OCI-M1 (cell line): ENCODE measurements around the gene ZDHHC11.
"Not testable (repeated sequence)": the region's sequence is repeated elsewhere in the genome, so short reads cannot be mapped to it uniquely, and the experiment has no call there.

ENCODE experiments used
- DNase-seq: peaks from one replicate; lab custom pipeline; 2025; lab: John Stamatoyannopoulos, UW

ZDHHC11 gene

DNA sequence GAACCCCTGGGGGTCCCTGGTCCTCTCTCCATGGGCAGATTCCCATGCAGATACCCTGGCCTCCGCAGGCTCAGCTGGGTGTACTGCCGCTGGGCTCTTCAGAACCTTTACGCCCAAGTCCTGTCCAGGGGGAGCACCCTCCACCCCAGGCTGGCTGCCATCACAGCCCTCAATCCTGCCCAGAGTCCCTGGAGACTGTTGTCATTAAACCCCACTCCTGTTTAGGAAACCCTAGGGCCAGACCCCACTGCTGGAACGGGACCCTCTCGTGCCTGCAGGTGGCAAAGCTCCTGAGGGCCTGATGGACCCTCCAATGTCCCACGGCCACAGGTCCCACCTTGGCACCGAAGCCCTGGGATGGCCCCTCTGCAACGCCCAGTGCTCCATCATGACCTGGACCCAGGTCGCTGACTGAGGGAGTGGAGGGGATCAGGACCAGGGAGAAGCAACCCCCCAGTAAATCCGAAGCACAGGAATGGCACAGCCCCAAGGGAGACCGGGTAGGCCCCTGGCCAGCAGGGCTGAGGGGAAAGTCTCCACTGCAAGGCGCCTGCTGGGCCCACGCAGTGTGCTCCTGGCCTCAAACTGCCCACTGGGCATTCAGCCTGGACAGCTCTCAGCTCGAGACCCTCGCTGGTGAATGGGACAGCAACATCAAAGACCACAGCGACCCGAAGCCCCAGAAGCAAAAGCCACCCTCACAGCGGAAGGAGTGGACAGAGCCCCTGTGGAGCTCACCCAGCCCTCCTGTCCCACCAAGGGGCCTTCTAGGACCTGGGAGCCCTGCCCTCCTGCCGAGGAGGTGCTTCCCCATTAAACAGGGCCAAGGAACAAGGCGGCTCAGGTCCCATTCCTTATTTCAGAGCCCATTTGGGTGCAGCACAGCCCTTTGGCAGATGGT, 74.6 kb downstream of the ZDHHC11 start:
- no peak for DNase-seq

DNA sequence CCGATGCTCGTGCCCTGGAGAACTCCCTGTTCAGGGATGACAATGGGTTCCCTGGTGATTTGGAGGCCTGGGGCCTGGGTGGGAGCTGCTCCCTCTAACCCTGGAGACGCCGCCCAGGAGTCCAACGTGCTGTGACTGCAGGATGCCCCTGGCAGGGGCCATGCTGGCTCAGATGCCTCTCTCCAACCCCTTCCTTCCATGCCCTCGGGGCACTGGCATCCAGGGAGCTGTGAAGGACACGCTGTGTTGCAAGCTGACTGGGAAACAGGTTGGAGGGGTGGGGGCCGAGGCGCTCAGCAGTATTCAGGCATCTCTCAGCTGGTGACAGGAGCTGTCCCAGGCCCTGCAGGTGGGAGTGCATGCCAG, 75.2 kb downstream of the ZDHHC11 start:
- not testable (repeated sequence) for DNase-seq

GRCh38 chr5:774854-775505, 75.8 kb downstream of the ZDHHC11 start:
- DNase-seq: not testable (repeated sequence)

- DNase-seq: not testable (repeated sequence)
Measured at GRCh38 chr5:774304-774703, 76.5 kb downstream of the ZDHHC11 start.

DNA sequence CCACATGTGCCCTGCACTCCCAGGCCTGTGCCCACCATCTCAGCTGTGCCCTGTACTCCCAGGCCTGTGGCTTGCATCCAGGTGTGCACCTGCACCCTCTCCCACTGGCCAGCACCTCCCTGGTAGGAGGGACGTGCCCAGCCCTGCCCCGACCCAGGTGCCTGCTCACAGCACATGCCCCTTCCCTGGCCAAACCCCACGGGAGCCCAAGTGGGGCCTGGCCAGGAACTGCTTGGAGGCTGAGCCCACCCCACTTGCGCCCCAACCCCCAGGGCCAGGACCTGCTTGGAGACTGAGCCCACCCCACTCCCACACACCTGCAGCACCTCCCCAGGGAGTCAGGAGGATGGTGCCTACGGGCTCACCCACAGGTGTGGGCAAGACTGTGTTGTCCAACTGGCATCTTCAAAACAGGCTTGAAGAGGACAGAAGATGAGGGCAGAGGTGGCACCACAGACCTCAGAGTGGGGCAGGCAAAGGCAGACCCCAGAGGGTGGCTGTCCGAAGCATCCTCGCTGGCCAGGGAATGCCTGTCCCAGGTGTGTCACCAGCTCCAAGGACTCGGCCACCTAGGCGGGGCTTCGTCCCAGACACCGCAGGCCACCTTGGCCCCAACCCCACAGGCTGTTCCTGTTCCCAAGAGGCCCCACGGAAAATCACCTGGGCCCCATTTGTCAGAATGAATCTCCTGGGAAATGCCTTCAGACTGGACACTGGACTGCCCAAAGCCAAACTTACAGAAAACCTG, 77.1 kb downstream of the ZDHHC11 start:
- no peak for DNase-seq

DNA sequence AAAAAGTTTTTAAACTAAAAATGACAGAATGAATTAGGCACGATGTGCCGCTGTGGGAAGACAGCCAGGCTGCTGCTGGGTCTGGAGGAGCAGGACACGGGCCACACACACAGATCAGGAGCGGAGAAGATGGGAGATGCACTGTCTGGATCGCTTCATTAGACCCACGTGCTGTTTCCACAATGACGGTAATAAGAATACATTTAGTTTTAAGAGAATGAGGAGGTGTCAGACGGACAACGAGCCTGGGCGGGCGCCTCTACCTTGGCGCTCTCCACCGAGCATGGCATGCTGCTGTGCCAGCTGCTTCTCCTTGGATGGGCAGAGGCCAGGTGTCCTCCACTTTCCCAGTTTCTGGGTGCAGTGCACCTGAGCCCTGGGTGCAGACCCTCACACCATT, 77.9 kb downstream of the ZDHHC11 start:
- not testable (repeated sequence) for DNase-seq

DNA sequence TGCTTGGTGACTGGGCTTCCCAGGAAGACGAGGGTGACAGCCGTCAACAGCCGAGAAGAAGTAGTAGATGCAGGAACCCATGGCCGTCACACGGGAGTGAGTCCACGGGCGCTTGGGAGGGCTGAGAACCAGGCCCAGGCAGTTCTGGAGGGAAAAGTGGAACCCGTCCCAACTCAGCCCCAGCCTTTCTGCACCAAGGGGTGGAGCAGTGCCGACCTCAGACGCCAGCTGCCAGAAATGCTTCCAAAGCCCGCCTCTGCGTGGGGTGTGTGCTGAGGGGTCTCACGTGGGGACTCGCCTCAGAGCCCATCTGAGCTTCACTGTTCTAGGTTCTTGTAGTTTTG, 78.3 kb downstream of the ZDHHC11 start:
- not testable (repeated sequence) for DNase-seq

DNA sequence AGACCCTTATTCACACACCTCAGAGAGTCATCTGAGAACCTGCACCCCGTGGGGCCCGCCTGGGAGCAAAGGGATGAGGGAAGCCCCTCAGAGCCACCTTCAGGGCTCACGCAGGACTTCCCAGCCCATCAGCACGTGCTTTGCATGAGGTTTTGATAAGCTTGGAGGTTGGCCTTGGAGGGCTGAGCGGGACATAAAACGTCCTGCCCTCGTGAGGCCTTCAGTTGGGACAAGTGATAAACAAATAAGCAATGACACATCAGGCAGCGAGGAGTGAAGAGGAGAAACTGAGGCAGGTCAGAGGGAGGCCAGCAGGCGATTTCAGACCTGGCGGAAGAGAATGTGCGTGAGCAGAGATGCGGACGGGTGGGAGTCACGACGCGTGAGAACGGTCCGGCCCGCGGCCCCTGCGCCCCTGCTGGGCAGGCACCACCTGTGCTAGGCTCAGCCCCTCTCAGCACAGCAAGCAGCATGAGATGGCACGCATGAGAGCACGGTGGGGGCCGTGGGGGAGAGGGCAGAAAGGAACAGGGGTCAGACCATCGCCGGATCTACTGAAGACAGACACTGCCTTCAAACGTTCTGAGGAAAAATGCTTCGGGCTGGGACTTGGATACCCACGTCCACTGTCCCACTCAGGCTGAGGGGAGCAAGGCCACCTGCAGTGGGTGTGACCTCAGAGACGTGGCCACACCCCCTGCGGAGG, 78.8 kb downstream of the ZDHHC11 start:
- DNase-seq: not testable (repeated sequence)

- DNase-seq: not testable (repeated sequence)
Measured at GRCh38 chr5:771087-771781, 79.6 kb downstream of the ZDHHC11 start.

DNA sequence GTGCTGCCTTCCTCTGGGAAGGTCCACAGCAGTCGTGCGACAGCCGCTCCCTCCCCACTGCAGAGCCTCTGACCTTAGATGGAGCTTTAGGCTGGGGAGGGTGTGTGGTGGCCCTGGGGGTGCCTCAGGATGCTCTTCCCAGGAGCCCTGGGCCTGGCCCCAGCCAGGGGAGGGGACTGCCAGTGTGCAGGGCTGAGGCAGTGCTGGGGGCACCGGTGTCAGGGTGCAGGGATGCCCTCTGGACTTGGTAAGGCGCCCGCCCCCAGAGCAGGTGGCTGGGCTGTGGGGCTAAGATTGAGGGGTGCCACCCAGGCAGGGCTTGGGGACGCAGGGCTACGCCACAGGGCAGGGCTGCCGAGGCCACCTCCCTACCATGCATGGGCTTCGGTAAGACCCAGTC, 80.2 kb downstream of the ZDHHC11 start:
- not testable (repeated sequence) for DNase-seq

GRCh38 chr5:769485-770145, 81.2 kb downstream of the ZDHHC11 start:
- DNase-seq: not testable (repeated sequence)

GRCh38 chr5:766666-767431, 83.9 kb downstream of the ZDHHC11 start:
- no peak for DNase-seq

- no peak for DNase-seq
Measured at GRCh38 chr5:765948-766631, 84.7 kb downstream of the ZDHHC11 start.

- no peak for DNase-seq
Measured at GRCh38 chr5:763998-764781, 86.6 kb downstream of the ZDHHC11 start.

- DNase-seq: no peak
Measured at GRCh38 chr5:763397-763796, 87.4 kb downstream of the ZDHHC11 start.

- DNase-seq: not testable (repeated sequence)
Measured at GRCh38 chr5:762996-763395, 87.8 kb downstream of the ZDHHC11 start.

DNA sequence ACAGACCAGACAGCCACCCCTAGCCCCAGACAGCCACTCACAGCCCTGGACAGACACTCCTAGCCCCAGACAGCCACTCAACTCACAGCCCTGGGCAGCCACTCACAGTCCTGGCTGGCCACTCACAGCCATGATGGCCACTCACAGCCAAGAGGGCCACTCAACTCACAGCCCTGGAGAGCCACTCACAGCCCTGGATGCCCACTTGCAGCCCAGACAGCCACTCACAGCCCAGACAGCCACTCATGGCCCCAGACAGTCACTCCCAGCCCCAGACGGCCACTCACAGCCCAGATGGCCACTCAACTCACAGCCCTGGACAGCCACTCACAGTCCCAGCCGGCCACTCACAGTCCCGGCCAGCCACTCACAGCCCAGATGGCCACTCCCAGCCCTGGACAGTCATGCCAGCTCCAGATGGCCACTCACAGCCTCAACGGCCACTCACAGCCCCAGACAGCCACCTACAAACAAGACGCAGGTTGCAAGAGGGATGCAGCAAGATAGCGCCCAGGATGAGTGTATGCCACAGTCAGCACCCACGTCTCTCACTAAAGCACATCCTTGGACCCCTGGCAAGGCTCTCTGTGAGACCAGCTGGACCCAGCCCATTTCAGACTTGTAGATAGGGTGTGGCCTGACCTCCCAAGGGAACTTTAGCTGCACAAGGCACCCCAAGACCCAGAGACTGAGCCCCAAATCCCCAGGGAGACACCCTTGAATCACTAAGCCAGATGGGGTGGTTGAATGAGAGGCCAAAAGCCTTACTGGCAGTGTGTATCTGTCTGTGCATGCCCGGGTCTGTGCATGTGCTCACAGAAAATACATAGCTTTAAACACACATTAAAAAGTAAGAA, 88.7 kb downstream of the ZDHHC11 start:
- DNase-seq: no peak
